ENCODE data around the gene BPHL. TPM values are rescaled to one million over a fixed set of nuclear protein-coding genes. Genes with fewer than 3 reads are reported as not detected.

The BPHL gene
- total RNA-seq, 1 donor from 2014 or later, result 10.3 TPM

- Histone ChIP-seq H3K4me1 (peaks cover 48% of the 10 kb centered on the region), H3K36me3 (peaks cover 0 to 3% of the 10 kb centered on the region in 2 donors), H3K9me3 (no peaks in the 10 kb centered on the region), H3K27me3 (no peaks in the 10 kb centered on the region), H3K27ac (peak overlapping the region; percentile 62), H3K4me3 (no peak overlapping the region)
- DNase-seq (ENCODE audit: extremely low spot score in 2 of 2), result no peak
- TF ChIP-seq POLR2A (IDR thresholded peaks at IDR 0.05), result peak in 1 of 2 donors; percentile 9
- TF ChIP-seq CTCF (IDR thresholded peaks at IDR 0.05), result no peak
- peak; percentile 45 to 49 for TF ChIP-seq POLR2AphosphoS5 (IDR thresholded peaks at IDR 0.05; ENCODE audit: insufficient read depth in 1 of 2, low read depth in 1 of 2)
- intact Hi-C loops (cut with DNase I), result no loop called here
Observed at GRCh38 chr6:3159805-3160781, 41.6 kb downstream of the BPHL start.

GRCh38 chr6:3162067-3162497, 43.6 kb downstream of the BPHL start:
- Histone ChIP-seq H3K4me1 (peaks cover 32% of the 10 kb centered on the region), H3K36me3 (no peaks in the 10 kb centered on the region), H3K9me3 (no peaks in the 10 kb centered on the region), H3K27me3 (no peaks in the 10 kb centered on the region), H3K27ac (peak overlapping the region; percentile 95), H3K4me3 (peak overlapping the region; percentile 78 to 82)
- DNase-seq (ENCODE audit: extremely low spot score in 2 of 2), result no peak
- intact Hi-C loops (cut with DNase I), result no loop called here
- TF ChIP-seq POLR2A (IDR thresholded peaks at IDR 0.05), result no peak
- TF ChIP-seq CTCF (IDR thresholded peaks at IDR 0.05), result no peak
- TF ChIP-seq POLR2AphosphoS5 (IDR thresholded peaks at IDR 0.05; ENCODE audit: insufficient read depth in 1 of 2, low read depth in 1 of 2), result no peak

- peak overlapping the region; percentile 95 for H3K27ac ChIP-seq
- peak in 1 of 2 donors; percentile 34 for TF ChIP-seq POLR2A (IDR thresholded peaks at IDR 0.05)
- TF ChIP-seq POLR2AphosphoS5 (IDR thresholded peaks at IDR 0.05; ENCODE audit: insufficient read depth in 1 of 2, low read depth in 1 of 2), result peak in 1 of 2 donors; percentile 75
- TF ChIP-seq CTCF (IDR thresholded peaks at IDR 0.05), result no peak
- intact Hi-C loops (cut with DNase I), result no loop called here
- DNase-seq (ENCODE audit: extremely low spot score in 2 of 2), result no peak
- peak overlapping the region; percentile 78 to 82 for H3K4me3 ChIP-seq
- H3K36me3 ChIP-seq, result no peaks in the 10 kb centered on the region
- peaks cover 32% of the 10 kb centered on the region for H3K4me1 ChIP-seq
- H3K27me3 ChIP-seq, result no peaks in the 10 kb centered on the region
- H3K9me3 ChIP-seq, result no peaks in the 10 kb centered on the region
Observed at GRCh38 chr6:3162565-3163247, 44.2 kb downstream of the BPHL start.

- DNase-seq (ENCODE audit: extremely low spot score in 2 of 2), result no peak
- Histone ChIP-seq H3K27ac (peak overlapping the region; percentile 95), H3K4me3 (peak overlapping the region; percentile 78 to 82), H3K4me1 (peaks cover 30% of the 10 kb centered on the region), H3K27me3 (no peaks in the 10 kb centered on the region), H3K36me3 (no peaks in the 10 kb centered on the region), H3K9me3 (no peaks in the 10 kb centered on the region)
- TF ChIP-seq POLR2A (IDR thresholded peaks at IDR 0.05), result no peak
- no peak for TF ChIP-seq POLR2AphosphoS5 (IDR thresholded peaks at IDR 0.05; ENCODE audit: insufficient read depth in 1 of 2, low read depth in 1 of 2)
- TF ChIP-seq CTCF (IDR thresholded peaks at IDR 0.05), result no peak
- intact Hi-C loops (cut with DNase I), result no loop called here
Observed at GRCh38 chr6:3163248-3163594, 44.7 kb downstream of the BPHL start.

Measured in vagina (tissue), 2 donors.